HL-60 (cell line): ENCODE data around the gene POLE.

Source experiments
- CTCF ChIP-seq: IDR thresholded peaks from one replicate; pipeline ENCODE4 v1.5.1; 2011; ENCODE audit warnings: low read length, control low read depth, inconsistent platforms; ENCODE audit not compliant: insufficient read depth
- GABPA ChIP-seq: IDR thresholded peaks from 2 replicates; pipeline ENCODE4 v1.6.1; 2012; ENCODE audit warnings: low read depth
- POLR2AphosphoS5 ChIP-seq: IDR thresholded peaks from 2 replicates; pipeline ENCODE4 v1.6.1; 2012; ENCODE audit warnings: low read depth
- REST ChIP-seq: IDR thresholded peaks from 2 replicates; pipeline ENCODE4 v1.6.1; 2012; ENCODE audit warnings: low read depth; ENCODE audit not compliant: insufficient replicate concordance

GRCh38 chr12:132619071-132619385 is 68.1 kb downstream of the POLE start:
- TF ChIP-seq CTCF (no peak), GABPA (no peak), REST (no peak), POLR2AphosphoS5 (no peak)
